ENCODE measurements around the gene PSME3. TPM values are rescaled to one million over a fixed set of nuclear protein-coding genes. Genes with fewer than 3 reads are reported as not detected.

Gene PSME3, protein sequence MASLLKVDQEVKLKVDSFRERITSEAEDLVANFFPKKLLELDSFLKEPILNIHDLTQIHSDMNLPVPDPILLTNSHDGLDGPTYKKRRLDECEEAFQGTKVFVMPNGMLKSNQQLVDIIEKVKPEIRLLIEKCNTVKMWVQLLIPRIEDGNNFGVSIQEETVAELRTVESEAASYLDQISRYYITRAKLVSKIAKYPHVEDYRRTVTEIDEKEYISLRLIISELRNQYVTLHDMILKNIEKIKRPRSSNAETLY
- 63.0 and 106 TPM in 2 replicates for total RNA-seq

DNA sequence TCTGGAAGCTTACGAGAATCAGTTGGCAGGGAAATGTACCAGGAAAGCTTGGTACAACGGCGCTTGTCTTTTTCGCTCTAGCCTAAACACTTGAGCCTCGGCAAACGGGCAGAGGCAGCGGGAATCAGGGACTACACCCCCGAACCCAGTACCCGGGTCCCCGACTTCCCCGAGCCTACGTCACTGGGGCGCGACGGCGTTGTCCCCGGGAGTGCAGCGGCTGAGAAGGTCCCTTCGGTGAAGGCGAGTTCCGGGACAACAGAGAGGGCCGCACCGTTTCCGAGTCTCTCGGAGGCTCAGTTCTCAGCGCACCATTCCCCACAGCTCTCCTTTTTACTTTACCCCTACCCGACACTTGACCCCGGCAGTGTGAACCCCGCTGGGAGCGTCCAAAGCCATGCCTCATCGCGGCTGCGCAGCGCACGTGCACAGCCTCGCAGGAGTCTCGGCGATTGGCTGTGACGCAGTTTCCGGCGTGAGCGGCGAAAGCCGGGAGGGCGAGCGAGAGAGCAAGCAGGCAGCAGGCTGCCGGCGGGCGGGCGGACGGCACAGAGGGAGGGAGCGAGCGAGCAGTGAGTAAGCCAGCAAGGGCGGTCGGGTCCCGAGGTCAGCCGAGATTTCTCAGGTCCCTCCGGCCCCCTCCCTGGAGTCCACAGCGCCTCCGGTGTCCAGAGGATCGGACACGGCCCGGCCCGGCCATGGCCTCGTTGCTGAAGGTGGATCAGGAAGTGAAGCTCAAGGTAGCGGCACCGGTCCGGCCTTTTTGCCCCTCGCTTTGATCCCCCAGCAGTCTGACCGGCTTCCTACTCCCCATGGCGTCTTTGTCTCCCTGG, at the start of gene PSME3:
TSS of gene PSME3 (plus strand) at position 464 of the 833 bp plus-strand sequence. CDS start at position 699, 235 bp downstream.

DNA sequence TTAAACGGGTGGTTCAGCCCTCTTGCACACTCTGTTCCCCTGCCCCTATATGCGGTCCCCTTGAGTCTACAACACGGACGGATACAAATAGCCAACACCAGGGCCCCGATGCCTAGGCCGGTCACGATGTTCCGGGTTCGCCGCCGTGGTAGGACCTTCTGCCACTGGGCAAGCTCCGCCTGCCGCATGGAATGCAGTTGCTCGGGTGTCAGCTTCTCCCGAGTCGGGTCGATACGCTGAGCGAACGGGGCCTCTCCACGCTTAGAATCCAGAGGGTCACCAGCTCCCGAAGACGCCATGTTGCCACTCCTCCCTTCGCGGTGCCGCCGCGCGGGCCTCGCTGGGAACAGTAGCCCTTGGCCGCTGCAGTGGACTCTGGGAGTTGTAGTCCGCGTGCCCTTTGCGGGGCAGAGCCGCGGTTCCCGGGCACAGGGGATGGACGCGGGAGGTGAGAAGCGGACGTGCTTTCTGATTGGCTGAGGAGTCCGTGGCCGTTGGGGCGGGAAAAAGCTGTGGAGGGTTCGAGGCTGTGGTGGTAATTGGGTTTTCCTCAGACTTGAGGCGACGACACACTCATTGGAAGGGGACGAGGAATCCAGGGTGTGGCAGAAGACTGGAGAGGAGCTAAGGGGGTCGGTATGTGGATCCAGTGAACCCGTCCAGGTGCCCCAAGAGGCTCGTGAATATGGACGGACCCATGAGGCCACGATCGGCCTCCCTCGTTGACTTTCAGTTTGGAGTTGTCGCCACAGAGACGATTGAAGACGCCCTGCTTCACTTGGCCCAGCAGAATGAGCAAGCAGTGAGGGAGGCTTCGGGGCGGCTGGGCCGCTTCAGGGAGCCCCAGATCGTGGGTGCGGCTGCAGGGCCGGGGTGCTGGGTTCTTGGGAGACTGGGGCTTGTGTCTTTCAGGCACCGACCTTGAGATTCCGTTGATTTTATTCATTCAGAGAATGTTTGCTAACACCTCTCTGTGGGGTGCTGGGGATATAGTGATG, 34.5 kb upstream of the PSME3 start, which contains the start of the genes CNTD1 and COA3:
TSS of gene CNTD1 (plus strand) at position 479 of the 998 bp plus-strand sequence. CDS start at position 686, 207 bp downstream.
TSS of gene COA3 (minus strand) at position 322 of the 998 bp plus-strand sequence. CDS start at position 299, 23 bp downstream.

DNA sequence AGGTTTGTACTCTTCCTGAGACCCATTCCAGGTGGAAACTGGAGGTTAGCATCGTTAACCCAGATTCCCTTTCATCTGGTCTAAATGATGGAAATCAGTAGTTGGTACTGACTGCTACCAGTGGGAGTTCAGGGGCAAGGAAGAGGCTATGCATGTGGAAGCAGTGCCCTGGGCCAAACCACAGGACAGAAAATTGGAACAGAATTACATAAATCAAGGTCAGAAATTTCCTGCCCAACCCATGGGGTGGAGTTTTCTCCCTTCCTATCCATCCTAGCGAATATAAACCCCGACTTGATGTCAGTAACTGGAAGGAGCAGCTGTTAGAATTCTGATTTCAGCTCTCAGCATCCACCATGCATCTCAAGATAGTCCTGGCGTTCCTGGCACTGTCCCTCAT, 11.1 kb downstream of the PSME3 start, which contains the start of gene AOC2:
TSS of gene AOC2 (plus strand) at position 310 of the 400 bp plus-strand sequence. CDS start at position 357, 47 bp downstream.

DNA sequence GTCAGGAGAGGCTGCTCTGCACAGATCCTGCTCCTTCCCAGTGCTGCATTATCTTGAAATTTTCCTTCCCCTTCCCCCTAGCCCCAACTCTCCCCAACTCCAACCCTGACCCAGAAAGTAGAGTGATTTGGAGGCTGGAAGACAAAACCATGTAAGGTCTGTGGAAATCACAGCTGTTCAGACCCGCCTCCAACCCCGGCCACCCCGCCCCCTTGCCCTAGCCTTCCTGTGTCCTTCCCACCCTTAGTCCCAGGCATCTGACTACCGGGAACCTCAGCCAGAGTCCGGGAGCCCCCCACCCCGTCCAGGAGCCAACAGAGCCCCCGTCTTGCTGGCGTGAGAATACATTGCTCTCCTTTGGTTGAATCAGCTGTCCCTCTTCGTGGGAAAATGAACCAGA, 17.8 kb downstream of the PSME3 start, which contains the start of gene AOC3:
TSS of gene AOC3 (plus strand) at position 246 of the 400 bp plus-strand sequence. CDS start at position 391, 145 bp downstream.

Other genes starting within 250 kb of the PSME3 start
- gene RETREG3, start 224.0 kb upstream of the PSME3 start, total RNA-seq = 37.1 and 47.5 TPM in 2 replicates
- gene TUBG1, start 223.7 kb upstream of the PSME3 start, total RNA-seq = 12.5 and 43.9 TPM in 2 replicates
- 11.9 and 13.2 TPM in 2 replicates for gene TUBG2, start 174.1 kb upstream of the PSME3 start, total RNA-seq
- gene PLEKHH3, start 156.4 kb upstream of the PSME3 start, total RNA-seq = 8.9 and 11.6 TPM in 2 replicates
- 1.8 and 2.5 TPM in 2 replicates for gene CCR10, start 151.6 kb upstream of the PSME3 start, total RNA-seq
- 24.9 and 52.4 TPM in 2 replicates for gene CNTNAP1, start 150.9 kb upstream of the PSME3 start, total RNA-seq
- gene EZH1, start 88.4 kb upstream of the PSME3 start, total RNA-seq = 12.5 and 15.1 TPM in 2 replicates
- gene RAMP2, start 72.2 kb upstream of the PSME3 start, total RNA-seq = not detected in 2 replicates
- 46.7 and 67.1 TPM in 2 replicates for gene VPS25, start 59.9 kb upstream of the PSME3 start, total RNA-seq
- 1.5 and 5.3 TPM in 2 replicates for gene WNK4, start 52.8 kb upstream of the PSME3 start, total RNA-seq
- 32.8 and 53.2 TPM in 2 replicates for gene COA3, start 34.7 kb upstream of the PSME3 start, total RNA-seq
- 0.05 TPM in 1 of 2 replicates, not detected in the other for gene CNTD1, start 34.5 kb upstream of the PSME3 start, total RNA-seq
- gene BECN1, start 9.1 kb upstream of the PSME3 start, total RNA-seq = 95.9 and 96.8 TPM in 2 replicates
- 0.59 and 0.69 TPM in 2 replicates for gene AOC2, start 11.2 kb downstream of the PSME3 start, total RNA-seq
- gene AOC3, start 17.8 kb downstream of the PSME3 start, total RNA-seq = 0.14 and 0.30 TPM in 2 replicates
- not detected in 2 replicates for gene G6PC1, start 67.4 kb downstream of the PSME3 start, total RNA-seq
- 20.3 and 24.9 TPM in 2 replicates for gene AARSD1, start 131.1 kb downstream of the PSME3 start, total RNA-seq
- gene PTGES3L, start 146.7 kb downstream of the PSME3 start, total RNA-seq = 0.78 and 0.89 TPM in 2 replicates
- 10.4 and 13.3 TPM in 2 replicates for gene RUNDC1, start 147.2 kb downstream of the PSME3 start, total RNA-seq
- gene RPL27, start 165.0 kb downstream of the PSME3 start, total RNA-seq = 516 and 1,023 TPM in 2 replicates
- gene IFI35, start 173.4 kb downstream of the PSME3 start, total RNA-seq = 6.0 and 13.1 TPM in 2 replicates
- gene VAT1, start 189.0 kb downstream of the PSME3 start, total RNA-seq = 116 and 150 TPM in 2 replicates
- 0.23 and 0.30 TPM in 2 replicates for gene RND2, start 191.8 kb downstream of the PSME3 start, total RNA-seq